Mononuclear cell (primary cell): ENCODE measurements around the gene DCC. TPM values are rescaled to one million over a fixed set of nuclear protein-coding genes. Genes with fewer than 3 reads are reported as not detected.

Experiments
- H3K27me3 ChIP-seq: 2 replicates; pipeline ENCODE4 v1.6.0; 2011; ENCODE audit warnings: low read length, control low read depth; ENCODE audit not compliant: insufficient read depth
- H3K4me1 ChIP-seq: 2 replicates; pipeline ENCODE4 v1.5.1; 2011; ENCODE audit warnings: mild to moderate bottlenecking, low read length, control low read depth; ENCODE audit not compliant: insufficient read depth
- H3K4me3 ChIP-seq: 2 replicates; pipeline ENCODE4 v1.5.1; 2011; ENCODE audit warnings: mild to moderate bottlenecking, low read length, moderate library complexity
- H3K9me3 ChIP-seq: 2 replicates; pipeline ENCODE4 v1.5.1; 2011; ENCODE audit warnings: low read depth, mild to moderate bottlenecking, control low read depth, low read length
- total RNA-seq: library from RNA; depleted of rRNA; stranded (reverse); fragments of >200 nt; gene quantifications from one replicate; pipeline ENCODE4 v1.2.3, GENCODE V29; 2012

DCC gene
- total RNA-seq, 1 donor, result under 0.01 TPM

- Histone ChIP-seq H3K9me3 (no peaks in the 10 kb centered on the region), H3K4me3 (no peak overlapping the region), H3K27me3 (no peaks in the 10 kb centered on the region), H3K4me1 (no peaks in the 10 kb centered on the region)
Measured at GRCh38 chr18:53165770-53166169, 825.8 kb downstream of the DCC start.

- no peak overlapping the region for H3K4me3 ChIP-seq
- no peaks in the 10 kb centered on the region for H3K9me3 ChIP-seq
- H3K4me1 ChIP-seq, result no peaks in the 10 kb centered on the region
- H3K27me3 ChIP-seq, result no peaks in the 10 kb centered on the region
Measured at GRCh38 chr18:53169346-53169745, 829.3 kb downstream of the DCC start.

- Histone ChIP-seq H3K4me3 (no peak overlapping the region), H3K4me1 (no peaks in the 10 kb centered on the region), H3K9me3 (no peaks in the 10 kb centered on the region), H3K27me3 (no peaks in the 10 kb centered on the region)
Measured at GRCh38 chr18:53191634-53192033, 851.6 kb downstream of the DCC start.

GRCh38 chr18:53193870-53194269 is 853.9 kb downstream of the DCC start:
- H3K4me1 ChIP-seq, result no peaks in the 10 kb centered on the region
- no peak overlapping the region for H3K4me3 ChIP-seq
- peaks cover 4% of the 10 kb centered on the region for H3K9me3 ChIP-seq
- H3K27me3 ChIP-seq, result no peaks in the 10 kb centered on the region

- no peak overlapping the region for H3K4me3 ChIP-seq
- no peaks in the 10 kb centered on the region for H3K27me3 ChIP-seq
- no peaks in the 10 kb centered on the region for H3K9me3 ChIP-seq
- no peaks in the 10 kb centered on the region for H3K4me1 ChIP-seq
Measured at GRCh38 chr18:53219853-53220252, 879.9 kb downstream of the DCC start.

- H3K9me3 ChIP-seq, result no peaks in the 10 kb centered on the region
- H3K4me3 ChIP-seq, result no peak overlapping the region
- no peaks in the 10 kb centered on the region for H3K27me3 ChIP-seq
- no peaks in the 10 kb centered on the region for H3K4me1 ChIP-seq
Measured at GRCh38 chr18:53224128-53224778, 884.3 kb downstream of the DCC start.

GRCh38 chr18:53225567-53226325 is 885.7 kb downstream of the DCC start:
- Histone ChIP-seq H3K4me3 (no peak overlapping the region), H3K9me3 (no peaks in the 10 kb centered on the region), H3K27me3 (no peaks in the 10 kb centered on the region)

GRCh38 chr18:53234610-53235009 is 894.6 kb downstream of the DCC start:
- Histone ChIP-seq H3K4me1 (no peaks in the 10 kb centered on the region), H3K27me3 (no peaks in the 10 kb centered on the region), H3K4me3 (no peak overlapping the region), H3K9me3 (no peaks in the 10 kb centered on the region)

More at GRCh38 chr18:53225567-53226325, 885.7 kb downstream of the DCC start:
- H3K4me1 ChIP-seq, result no peaks in the 10 kb centered on the region

GRCh38 chr18:53241161-53241560 is 901.2 kb downstream of the DCC start:
- Histone ChIP-seq H3K27me3 (no peaks in the 10 kb centered on the region), H3K4me3 (no peak overlapping the region), H3K9me3 (no peaks in the 10 kb centered on the region), H3K4me1 (no peaks in the 10 kb centered on the region)

GRCh38 chr18:53253789-53254188 is 913.8 kb downstream of the DCC start:
- Histone ChIP-seq H3K4me3 (no peak overlapping the region), H3K9me3 (no peaks in the 10 kb centered on the region), H3K27me3 (no peaks in the 10 kb centered on the region), H3K4me1 (no peaks in the 10 kb centered on the region)

GRCh38 chr18:53254265-53254664 is 914.3 kb downstream of the DCC start:
- Histone ChIP-seq H3K4me3 (no peak overlapping the region), H3K9me3 (no peaks in the 10 kb centered on the region), H3K4me1 (no peaks in the 10 kb centered on the region), H3K27me3 (no peaks in the 10 kb centered on the region)

GRCh38 chr18:53261241-53261640 is 921.2 kb downstream of the DCC start:
- no peaks in the 10 kb centered on the region for H3K27me3 ChIP-seq
- no peak overlapping the region for H3K4me3 ChIP-seq
- H3K9me3 ChIP-seq, result no peaks in the 10 kb centered on the region
- H3K4me1 ChIP-seq, result no peaks in the 10 kb centered on the region

- Histone ChIP-seq H3K4me3 (no peak overlapping the region), H3K27me3 (no peaks in the 10 kb centered on the region), H3K9me3 (no peaks in the 10 kb centered on the region), H3K4me1 (no peaks in the 10 kb centered on the region)
Measured at GRCh38 chr18:53266850-53267249, 926.9 kb downstream of the DCC start.

- H3K4me3 ChIP-seq, result no peak overlapping the region
- H3K9me3 ChIP-seq, result no peaks in the 10 kb centered on the region
- H3K27me3 ChIP-seq, result no peaks in the 10 kb centered on the region
- no peaks in the 10 kb centered on the region for H3K4me1 ChIP-seq
Measured at GRCh38 chr18:53268455-53268854, 928.5 kb downstream of the DCC start.

- H3K4me3 ChIP-seq, result no peak overlapping the region
Measured at GRCh38 chr18:53281406-53281805, 941.4 kb downstream of the DCC start.

GRCh38 chr18:53283708-53284107 is 943.7 kb downstream of the DCC start:
- H3K4me3 ChIP-seq, result no peak overlapping the region
- H3K27me3 ChIP-seq, result no peaks in the 10 kb centered on the region
- H3K9me3 ChIP-seq, result no peaks in the 10 kb centered on the region
- no peaks in the 10 kb centered on the region for H3K4me1 ChIP-seq

More at GRCh38 chr18:53281406-53281805, 941.4 kb downstream of the DCC start:
- Histone ChIP-seq H3K4me1 (no peaks in the 10 kb centered on the region), H3K27me3 (no peaks in the 10 kb centered on the region), H3K9me3 (no peaks in the 10 kb centered on the region)
